ENCODE measurements around the gene PTPRS.
"Not testable (repeated sequence)": the region's sequence is repeated elsewhere in the genome, so short reads cannot be mapped to it uniquely, and the experiment has no call there.

PTPRS gene

GRCh38 chr19:5369962-5370367 is 29.4 kb upstream of the PTPRS start:
- H3K27ac ChIP-seq: no peak overlapping the region
- no peak for TF ChIP-seq EZH2 (IDR thresholded peaks at IDR 0.05)
- TF ChIP-seq FOXP2 (optimal IDR thresholded peaks at IDR 0.05; ENCODE audit: control extremely low read depth, extremely low read length, insufficient read depth): no peak
- no peaks in the 10 kb centered on the region for H3K9me3 ChIP-seq (ENCODE audit: low read depth, low read length)
- DNase-seq (ENCODE audit: low read depth, low spot score): no peak
- no peaks in the 10 kb centered on the region for H3K36me3 ChIP-seq (ENCODE audit: insufficient read depth, low read length)
- H3K4me3 ChIP-seq: no peak overlapping the region
- H3K9ac ChIP-seq (ENCODE audit: insufficient read length): no peak overlapping the region

GRCh38 chr19:5369304-5369703 is 28.7 kb upstream of the PTPRS start:
- H3K4me3 ChIP-seq: no peak overlapping the region
- TF ChIP-seq EZH2 (IDR thresholded peaks at IDR 0.05) (no peak), POLR2AphosphoS5 (IDR thresholded peaks at IDR 0.05; ENCODE audit: borderline replicate concordance, low read depth, low read length) (no peak), FOXP2 (optimal IDR thresholded peaks at IDR 0.05; ENCODE audit: control extremely low read depth, extremely low read length, insufficient read depth) (no peak)
- DNase-seq (ENCODE audit: low read depth, low spot score): no peak

GRCh38 chr19:5367530-5368133 is 27.0 kb upstream of the PTPRS start:
- TF ChIP-seq POLR2AphosphoS5 (IDR thresholded peaks at IDR 0.05; ENCODE audit: borderline replicate concordance, low read depth, low read length): no peak
- TF ChIP-seq EZH2 (IDR thresholded peaks at IDR 0.05): no peak
- no peak for TF ChIP-seq FOXP2 (optimal IDR thresholded peaks at IDR 0.05; ENCODE audit: control extremely low read depth, extremely low read length, insufficient read depth)
- Histone ChIP-seq H3K27ac (no peak overlapping the region), H3K9ac (ENCODE audit: insufficient read length) (no peak overlapping the region), H3K9me3 (ENCODE audit: low read depth, low read length) (no peaks in the 10 kb centered on the region), H3K36me3 (ENCODE audit: insufficient read depth, low read length) (no peaks in the 10 kb centered on the region), H3K4me3 (no peak overlapping the region)
- DNase-seq (ENCODE audit: low read depth, low spot score): no peak

More at GRCh38 chr19:5369304-5369703, 28.7 kb upstream of the PTPRS start:
- Histone ChIP-seq H3K9me3 (ENCODE audit: low read depth, low read length) (no peaks in the 10 kb centered on the region), H3K27ac (no peak overlapping the region), H3K9ac (ENCODE audit: insufficient read length) (no peak overlapping the region), H3K36me3 (ENCODE audit: insufficient read depth, low read length) (no peaks in the 10 kb centered on the region)

- Histone ChIP-seq H3K4me3 (no peak overlapping the region), H3K36me3 (ENCODE audit: insufficient read depth, low read length) (no peaks in the 10 kb centered on the region), H3K27ac (no peak overlapping the region), H3K9me3 (ENCODE audit: low read depth, low read length) (no peaks in the 10 kb centered on the region), H3K9ac (ENCODE audit: insufficient read length) (no peak overlapping the region)
- TF ChIP-seq FOXP2 (optimal IDR thresholded peaks at IDR 0.05; ENCODE audit: control extremely low read depth, extremely low read length, insufficient read depth) (no peak), POLR2AphosphoS5 (IDR thresholded peaks at IDR 0.05; ENCODE audit: borderline replicate concordance, low read depth, low read length) (no peak), EZH2 (IDR thresholded peaks at IDR 0.05) (no peak)
- DNase-seq (ENCODE audit: low read depth, low spot score): no peak
Measured at GRCh38 chr19:5365905-5366304, 25.3 kb upstream of the PTPRS start.

GRCh38 chr19:5364674-5365073 is 24.1 kb upstream of the PTPRS start:
- DNase-seq (ENCODE audit: low read depth, low spot score): no peak
- no peaks in the 10 kb centered on the region for H3K36me3 ChIP-seq (ENCODE audit: insufficient read depth, low read length)
- H3K27ac ChIP-seq: no peak overlapping the region
- no peaks in the 10 kb centered on the region for H3K9me3 ChIP-seq (ENCODE audit: low read depth, low read length)
- H3K9ac ChIP-seq (ENCODE audit: insufficient read length): no peak overlapping the region
- H3K4me3 ChIP-seq: no peak overlapping the region
- TF ChIP-seq POLR2AphosphoS5 (IDR thresholded peaks at IDR 0.05; ENCODE audit: borderline replicate concordance, low read depth, low read length) (no peak), FOXP2 (optimal IDR thresholded peaks at IDR 0.05; ENCODE audit: control extremely low read depth, extremely low read length, insufficient read depth) (no peak), EZH2 (IDR thresholded peaks at IDR 0.05) (no peak)

- not testable (repeated sequence) for DNase-seq (ENCODE audit: low read depth, low spot score)
Measured at GRCh38 chr19:5361839-5362238, 21.2 kb upstream of the PTPRS start.

GRCh38 chr19:5361407-5361806 is 20.8 kb upstream of the PTPRS start:
- Histone ChIP-seq H3K27ac (no peak overlapping the region), H3K9me3 (ENCODE audit: low read depth, low read length) (no peaks in the 10 kb centered on the region), H3K9ac (ENCODE audit: insufficient read length) (no peak overlapping the region), H3K4me3 (no peak overlapping the region), H3K36me3 (ENCODE audit: insufficient read depth, low read length) (no peaks in the 10 kb centered on the region)
- TF ChIP-seq FOXP2 (optimal IDR thresholded peaks at IDR 0.05; ENCODE audit: control extremely low read depth, extremely low read length, insufficient read depth) (no peak), EZH2 (IDR thresholded peaks at IDR 0.05) (no peak), POLR2AphosphoS5 (IDR thresholded peaks at IDR 0.05; ENCODE audit: borderline replicate concordance, low read depth, low read length) (no peak)
- no peak for DNase-seq (ENCODE audit: low read depth, low spot score)

More at GRCh38 chr19:5361839-5362238, 21.2 kb upstream of the PTPRS start:
- not testable (repeated sequence) for H3K9ac ChIP-seq (ENCODE audit: insufficient read length); H3K36me3 ChIP-seq (ENCODE audit: insufficient read depth, low read length); H3K27ac ChIP-seq; H3K4me3 ChIP-seq; H3K9me3 ChIP-seq (ENCODE audit: low read depth, low read length)

GRCh38 chr19:5360003-5360780 is 19.6 kb upstream of the PTPRS start:
- Histone ChIP-seq H3K36me3 (ENCODE audit: insufficient read depth, low read length) (no peaks in the 10 kb centered on the region), H3K9me3 (ENCODE audit: low read depth, low read length) (no peaks in the 10 kb centered on the region), H3K27ac (no peak overlapping the region), H3K4me3 (no peak overlapping the region), H3K9ac (ENCODE audit: insufficient read length) (no peak overlapping the region)
- no peak for TF ChIP-seq POLR2AphosphoS5 (IDR thresholded peaks at IDR 0.05; ENCODE audit: borderline replicate concordance, low read depth, low read length)
- TF ChIP-seq FOXP2 (optimal IDR thresholded peaks at IDR 0.05; ENCODE audit: control extremely low read depth, extremely low read length, insufficient read depth): no peak
- TF ChIP-seq EZH2 (IDR thresholded peaks at IDR 0.05): no peak
- no peak for DNase-seq (ENCODE audit: low read depth, low spot score)

Measured in SK-N-MC (cell line).